Endometrial microvascular endothelial cells (primary cell): Measurements from ENCODE around the gene NHEJ1. TPM values are rescaled to one million over a fixed set of nuclear protein-coding genes. Genes with fewer than 3 reads are reported as not detected.

Source experiments
- in situ Hi-C: cut with HindIII; loops from 2 replicates; pipeline ENCODE4 v1.10.0; 2017; ENCODE audit warnings: low sequenced_read_pairs, low pct_unique_long_range_greater_than_20kb; ENCODE audit errors: inconsistent ontology term
- total RNA-seq: library from RNA; depleted of rRNA; stranded (reverse); fragments of >200 nt; gene quantifications from one replicate; pipeline ENCODE4 v1.2.3, GENCODE V29; 2015; ENCODE audit errors: inconsistent ontology term

The NHEJ1 gene
- total RNA-seq, 1 donor from 2014 or later = 25.8 TPM

DNA sequence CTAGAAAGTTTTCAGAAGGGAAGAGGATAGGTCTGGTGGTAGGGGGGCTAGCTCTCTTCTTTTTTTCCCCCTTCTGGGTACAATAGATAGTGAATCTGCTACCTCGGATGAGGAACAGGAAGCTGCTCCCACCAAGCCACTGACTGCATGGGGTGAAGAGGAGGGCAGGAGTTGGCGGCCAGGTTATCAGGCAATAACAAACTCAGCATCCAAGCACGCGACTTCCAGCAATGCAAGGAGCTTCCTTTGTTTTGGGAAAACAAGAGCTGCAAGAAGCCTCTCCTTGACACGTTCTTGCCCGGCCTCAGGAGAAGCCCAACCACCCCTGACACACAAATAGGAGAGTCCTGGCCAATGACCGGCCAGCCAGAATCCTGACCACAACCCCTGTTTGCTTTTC, 32.2 kb downstream of the NHEJ1 start:
- in situ Hi-C loops = no loop called here

DNA sequence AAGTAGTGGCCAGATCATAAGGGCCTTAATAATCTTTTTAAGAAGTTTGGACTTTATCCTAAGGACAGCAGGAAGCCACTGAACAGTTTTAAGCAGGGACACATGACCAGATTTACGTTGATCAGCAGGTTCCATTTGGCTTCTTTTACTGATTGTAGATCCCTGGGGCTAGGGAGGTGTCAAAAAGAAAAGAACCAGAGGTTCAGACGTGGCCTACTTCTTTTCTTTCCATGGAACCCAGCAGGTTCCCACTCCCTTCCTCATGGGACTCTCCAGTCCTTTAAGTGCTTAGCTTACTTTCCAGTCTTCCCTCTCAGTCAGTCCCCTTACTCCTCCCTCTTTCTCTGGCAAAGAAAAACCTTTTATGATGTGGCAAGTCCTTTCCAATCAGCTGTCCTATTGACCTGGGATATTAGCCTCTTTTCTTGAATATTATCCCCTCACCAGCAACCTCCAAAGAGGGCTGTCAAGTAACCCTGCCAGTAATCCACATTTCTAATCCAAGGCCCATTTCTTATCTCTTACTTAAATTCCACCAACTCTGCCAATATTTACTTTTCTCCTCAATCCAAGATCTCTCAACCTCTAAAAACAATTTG, 33.5 kb downstream of the NHEJ1 start:
- in situ Hi-C loops = no loop called here

DNA sequence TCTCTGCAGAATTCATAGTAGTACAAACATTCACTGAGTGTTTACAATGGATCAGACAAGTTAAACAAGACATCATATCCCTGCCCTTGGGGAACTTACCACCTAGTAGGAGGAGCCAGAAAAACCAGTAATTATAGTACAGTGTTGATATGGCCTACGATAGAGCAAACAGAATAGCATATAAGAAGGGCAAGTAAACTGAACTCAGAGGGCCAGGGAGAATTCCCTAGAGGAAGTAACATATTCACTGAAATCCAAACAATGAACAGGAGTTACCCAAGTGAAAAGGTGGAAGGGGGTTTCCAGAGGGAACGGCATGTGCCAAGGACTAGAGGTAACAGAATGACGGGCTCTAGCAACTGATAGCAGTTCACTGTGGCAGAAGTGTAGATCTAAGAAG, 34.1 kb downstream of the NHEJ1 start:
- in situ Hi-C loops = no loop called here

DNA sequence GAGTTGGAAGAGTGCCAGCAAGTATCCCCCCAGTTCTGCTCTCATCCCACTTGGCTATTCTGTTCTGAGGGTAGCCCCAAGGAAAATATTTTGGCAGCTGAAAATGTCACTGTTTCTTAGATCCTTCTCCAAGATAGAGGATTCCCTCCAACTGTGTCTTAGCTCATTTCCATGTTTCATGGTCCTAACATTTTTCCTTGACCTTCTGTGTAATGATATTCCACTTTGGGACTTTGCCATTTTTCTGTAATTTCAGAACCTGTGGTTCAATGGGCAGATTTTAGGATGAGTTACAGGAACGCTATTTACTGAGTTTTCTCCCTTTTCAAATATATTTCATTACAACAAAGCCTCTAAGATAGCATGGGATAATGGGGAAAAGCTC, 34.7 kb downstream of the NHEJ1 start:
- in situ Hi-C loops = no loop called here

DNA sequence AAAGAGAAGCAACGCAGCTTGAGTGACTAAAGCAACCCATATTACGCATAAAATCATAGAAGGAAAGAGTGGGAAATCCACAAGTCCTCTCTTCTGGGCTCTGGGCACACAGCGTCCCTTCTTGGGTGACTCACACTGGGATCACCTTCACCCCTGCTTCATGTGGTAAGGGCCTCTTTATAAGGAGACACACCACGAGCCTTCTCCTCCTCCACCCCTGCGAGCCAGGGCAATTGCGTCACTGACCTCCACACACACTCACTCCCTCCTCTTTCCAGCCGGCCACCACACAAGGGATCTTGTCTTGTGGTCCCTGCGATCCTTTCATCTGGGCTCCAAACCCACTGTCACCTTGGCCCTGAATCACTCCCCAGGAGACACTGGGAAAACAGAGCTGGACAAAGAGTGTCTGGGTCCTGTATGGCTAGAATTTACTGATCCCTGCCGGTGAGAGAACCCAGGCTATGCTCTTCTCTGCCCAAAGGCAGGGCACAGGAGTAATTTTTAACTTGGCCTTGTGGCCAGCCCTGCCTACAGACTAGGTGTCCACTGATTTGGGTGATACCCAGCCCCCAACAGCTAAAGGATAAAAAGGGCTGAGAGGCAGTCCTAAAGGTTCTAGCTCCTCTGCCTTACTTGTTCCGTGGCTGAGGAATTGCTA, 35.3 kb downstream of the NHEJ1 start:
- in situ Hi-C loops = no loop called here

DNA sequence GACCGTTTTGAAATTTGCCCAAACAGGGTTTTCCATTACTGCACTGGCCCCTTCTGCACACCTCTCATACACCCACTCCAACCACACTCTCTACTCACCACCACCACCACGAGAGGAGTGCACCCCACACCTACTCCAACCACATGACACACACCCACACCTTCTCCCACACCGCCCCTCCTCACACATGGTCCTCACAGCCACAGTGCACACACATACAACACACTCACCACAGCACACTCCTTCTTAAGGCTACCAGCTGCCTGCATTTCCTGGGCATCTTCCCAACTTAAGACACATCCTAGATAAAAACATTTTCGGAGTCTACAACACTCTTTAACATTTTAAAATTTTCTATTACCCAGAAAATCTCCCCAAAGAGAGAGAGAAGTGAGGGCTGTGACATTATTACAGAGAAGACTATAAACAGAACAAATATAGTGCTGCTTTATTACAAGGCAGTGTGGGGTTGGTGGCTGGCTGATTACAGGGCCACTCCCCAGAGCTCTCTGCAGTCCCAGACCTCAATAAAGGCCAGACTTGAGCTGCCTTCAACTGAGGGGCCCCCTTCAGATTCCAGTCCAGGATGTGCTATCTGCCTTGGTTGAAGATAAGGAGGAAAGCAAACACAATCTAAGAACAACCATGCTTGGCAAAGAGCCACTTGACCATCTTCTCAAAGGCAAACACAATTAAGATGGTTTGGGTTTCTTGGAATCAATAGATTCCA, 36.1 kb downstream of the NHEJ1 start:
- in situ Hi-C loops = no loop called here

DNA sequence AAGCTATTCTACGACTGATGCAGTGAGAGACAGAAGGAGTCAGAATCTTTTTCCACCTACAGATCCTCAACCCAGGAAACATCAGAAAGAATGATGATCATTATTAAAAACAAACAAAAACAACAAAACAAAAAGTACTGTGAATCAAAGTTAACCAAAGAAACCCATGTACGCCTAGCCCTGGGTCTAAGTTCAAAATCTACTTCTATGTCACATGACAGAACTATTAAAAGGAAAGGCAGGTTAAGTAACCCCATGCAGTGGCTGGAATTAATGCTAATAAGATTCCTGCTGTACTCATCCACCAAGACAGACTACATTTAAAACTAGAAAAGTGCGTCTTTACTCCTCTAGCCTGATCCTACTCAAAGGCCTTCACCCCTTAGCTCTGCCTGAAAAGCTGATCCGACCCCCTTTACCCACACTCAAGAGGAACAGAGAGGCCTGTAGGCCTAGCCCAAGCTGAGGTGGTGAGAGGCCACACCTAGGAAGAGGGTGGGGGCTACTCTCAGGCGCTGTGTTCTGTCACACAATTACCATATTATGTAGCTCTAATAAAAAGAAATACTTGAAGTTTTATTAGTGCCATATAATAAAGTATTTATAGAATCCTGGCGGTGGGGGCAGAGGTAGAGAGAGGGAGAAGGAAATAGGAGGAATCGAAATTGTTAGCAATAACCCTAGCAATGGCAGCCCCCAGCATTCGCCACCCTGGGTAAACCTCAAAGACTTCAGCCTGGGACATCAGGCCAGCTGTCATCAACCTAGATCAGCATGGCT, 37.1 kb downstream of the NHEJ1 start:
- in situ Hi-C loops = no loop called here

DNA sequence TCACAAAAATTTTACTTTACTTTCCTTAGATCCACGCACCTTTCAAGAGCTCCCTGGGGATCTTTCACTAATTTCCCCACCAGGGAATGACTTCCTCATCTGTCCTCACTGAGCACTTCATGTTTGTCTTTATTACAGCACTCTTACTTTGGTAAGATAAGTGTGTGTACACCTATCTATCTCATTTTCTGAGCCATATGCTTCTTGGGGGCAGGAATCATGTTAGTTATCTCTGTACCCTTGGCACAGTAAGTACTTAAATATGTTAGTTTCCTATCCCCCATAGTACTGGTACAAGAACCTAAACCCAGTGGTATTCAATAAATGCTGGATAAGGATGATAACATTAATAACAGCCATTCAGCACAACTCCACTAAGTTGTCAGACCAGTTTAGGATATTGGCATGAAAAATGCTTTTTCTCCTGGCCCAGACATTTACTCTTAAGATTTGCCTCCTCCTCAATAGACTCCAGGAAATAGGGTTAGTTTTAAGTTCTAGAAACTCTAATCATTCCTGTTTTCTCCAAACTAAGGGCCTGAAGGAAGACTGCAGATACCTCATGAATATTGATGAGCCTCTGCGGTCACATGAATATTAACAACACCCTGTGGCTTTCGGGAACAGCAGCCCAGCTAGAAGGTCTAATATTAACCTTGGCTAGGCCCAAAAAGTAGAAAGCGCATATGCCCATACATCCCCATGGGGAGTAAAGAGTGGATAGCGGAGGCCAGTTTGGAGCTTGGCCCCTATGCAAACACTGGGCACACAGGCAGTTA, 38.2 kb downstream of the NHEJ1 start:
- in situ Hi-C loops = no loop called here

DNA sequence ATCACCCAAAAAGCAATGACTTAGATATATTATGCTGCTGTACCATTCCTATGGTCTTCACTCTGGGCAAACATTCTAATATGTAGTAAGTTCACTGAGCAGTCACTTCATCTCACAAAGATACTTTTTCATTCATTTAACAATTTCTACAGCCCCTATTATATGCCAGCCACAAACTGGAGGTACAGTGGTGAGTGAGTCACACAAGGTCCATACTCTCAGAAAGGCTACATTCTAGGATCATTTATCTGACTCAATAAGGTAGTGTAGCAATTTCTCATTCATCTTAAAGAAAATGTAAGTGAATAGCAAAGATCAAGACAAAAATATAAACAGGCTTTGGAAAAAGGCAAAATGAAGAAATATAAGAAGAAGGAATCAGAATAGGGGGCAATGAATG, 40.5 kb downstream of the NHEJ1 start:
- in situ Hi-C loops = no loop called here

DNA sequence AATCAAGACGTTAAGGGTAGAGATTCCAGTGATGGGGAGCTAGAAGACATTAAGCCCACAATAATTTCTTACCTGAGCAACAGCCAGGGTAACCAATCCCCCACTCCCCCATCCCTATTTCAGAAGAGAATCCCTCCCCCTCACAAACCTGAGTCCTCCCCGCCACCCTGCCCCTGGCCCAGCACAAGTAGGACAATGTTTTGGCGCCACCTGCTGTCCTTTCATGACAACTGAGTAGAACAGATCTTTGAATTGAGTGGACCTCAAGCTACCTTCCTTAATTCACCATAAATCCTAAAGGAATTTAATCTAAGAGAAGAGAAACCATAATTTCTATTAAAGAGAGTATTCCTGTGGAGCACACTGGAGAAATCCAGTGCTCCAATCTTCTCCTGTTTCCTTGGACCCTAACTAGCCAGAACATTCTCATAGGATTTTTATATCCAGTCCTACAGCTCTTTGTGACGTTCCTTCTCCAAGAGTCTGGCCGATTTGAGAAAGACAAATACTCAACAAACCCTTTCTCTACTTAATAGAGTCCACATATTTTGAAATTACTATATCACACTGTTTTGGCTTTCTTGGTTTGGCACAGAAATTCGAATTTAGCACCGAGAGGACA, 41.1 kb downstream of the NHEJ1 start:
- in situ Hi-C loops = no loop called here

DNA sequence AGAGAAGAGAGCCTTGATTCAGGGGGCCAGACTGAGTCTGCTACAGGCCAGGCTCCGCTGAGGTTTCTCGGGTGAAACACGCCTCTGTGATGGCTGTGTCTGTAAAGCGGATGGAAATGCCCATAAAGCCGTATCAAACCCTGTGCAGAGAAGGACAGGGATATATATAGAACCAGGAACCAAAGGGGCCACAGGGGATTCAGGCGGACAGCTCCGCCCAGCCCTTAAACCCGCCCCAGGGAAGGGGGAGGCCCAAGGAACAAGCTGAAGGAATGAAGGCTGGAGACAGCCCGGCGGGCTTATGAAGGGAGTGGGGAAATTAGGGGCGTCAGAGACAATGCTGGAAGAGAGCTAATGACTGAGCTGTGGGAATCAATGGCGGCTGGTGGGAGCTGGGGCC, 42.1 kb downstream of the NHEJ1 start:
- in situ Hi-C loops = no loop called here

DNA sequence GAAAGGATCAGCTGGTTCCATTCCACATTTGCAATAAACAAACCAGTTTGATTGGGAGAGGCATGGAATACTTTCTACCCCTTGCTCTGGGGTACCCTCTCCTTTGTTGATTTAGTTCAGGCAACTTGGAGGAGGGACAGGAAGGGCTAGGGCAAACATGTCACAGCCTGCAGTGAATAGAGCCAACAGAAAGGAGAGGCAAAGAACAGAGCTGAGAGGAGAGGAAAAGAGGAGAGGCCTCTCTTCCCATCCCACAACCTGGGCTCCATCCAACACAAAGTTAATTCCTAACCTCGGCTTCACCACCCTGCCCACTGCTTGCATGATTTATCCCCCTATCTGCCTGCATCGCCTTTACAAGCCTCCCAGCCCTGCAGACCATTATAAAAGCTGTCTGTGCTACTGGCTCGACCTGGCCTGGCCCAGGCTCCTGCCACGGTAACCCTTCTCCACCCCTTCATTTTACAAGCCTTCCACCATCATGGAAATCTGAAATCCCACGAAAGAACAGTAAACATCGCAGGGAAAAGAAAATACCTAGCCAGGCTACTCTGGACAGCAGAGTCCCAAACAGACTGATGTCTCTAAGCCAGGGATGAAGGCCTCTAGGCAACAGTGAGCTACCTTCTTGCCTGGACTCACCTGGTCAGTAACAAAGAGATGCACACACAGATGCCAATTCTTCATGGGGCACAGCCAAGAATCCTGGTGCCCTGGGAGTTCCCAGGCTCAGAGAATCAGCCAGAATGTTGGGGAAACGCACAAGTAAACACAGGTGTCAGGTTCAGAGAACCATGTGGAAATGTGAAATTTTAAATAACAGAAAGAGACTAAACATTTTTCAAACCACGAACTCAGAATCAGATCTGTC, 43.6 kb downstream of the NHEJ1 start:
- in situ Hi-C loops = no loop called here

DNA sequence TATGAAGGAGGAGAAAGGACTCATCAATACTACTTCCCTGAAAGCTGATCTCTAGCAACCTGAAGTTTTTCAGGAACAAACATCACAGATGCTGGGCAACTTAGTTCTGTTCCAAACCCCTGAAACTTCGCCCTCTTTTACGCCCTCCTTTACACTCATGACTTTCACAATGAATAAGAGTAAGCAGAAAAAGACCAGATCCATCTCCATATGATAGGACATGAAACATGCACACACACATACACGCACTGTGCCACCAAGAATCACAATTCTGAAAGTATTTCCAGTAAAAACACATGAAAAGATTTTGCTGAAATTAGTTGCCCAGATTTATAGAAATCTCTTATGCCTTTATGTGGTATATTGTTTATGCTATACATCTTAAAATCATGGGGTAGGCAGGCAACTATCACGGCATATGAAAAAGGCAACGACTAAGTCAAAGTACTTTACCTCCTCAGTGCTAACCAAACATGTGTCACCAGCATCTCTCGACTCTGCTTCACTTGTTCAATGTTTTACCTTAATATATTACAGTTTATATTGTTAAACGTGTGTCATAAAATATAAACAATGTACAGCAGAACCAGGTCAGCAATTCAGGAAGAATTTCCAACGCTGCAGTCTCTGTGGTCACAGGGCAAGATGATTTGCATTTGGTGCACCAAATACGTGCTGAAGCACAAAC, 47.8 kb downstream of the NHEJ1 start:
- in situ Hi-C loops = no loop called here

DNA sequence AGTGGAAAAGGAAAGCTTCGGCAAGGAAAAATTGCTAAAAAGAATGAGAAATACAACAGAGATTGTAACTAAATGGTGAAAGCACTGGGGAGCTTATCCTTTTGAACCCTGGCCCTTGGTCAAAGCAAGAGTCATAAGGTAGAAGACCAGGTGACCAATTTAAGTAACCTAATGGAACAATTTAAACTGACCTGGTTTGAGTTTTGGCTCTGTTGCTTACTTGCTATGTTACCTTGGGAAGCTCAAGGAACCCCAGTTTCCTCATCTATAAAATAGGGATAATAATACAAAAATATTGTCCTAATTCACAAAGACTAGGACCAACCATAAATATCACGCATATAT, 48.6 kb downstream of the NHEJ1 start:
- in situ Hi-C loops = no loop called here

DNA sequence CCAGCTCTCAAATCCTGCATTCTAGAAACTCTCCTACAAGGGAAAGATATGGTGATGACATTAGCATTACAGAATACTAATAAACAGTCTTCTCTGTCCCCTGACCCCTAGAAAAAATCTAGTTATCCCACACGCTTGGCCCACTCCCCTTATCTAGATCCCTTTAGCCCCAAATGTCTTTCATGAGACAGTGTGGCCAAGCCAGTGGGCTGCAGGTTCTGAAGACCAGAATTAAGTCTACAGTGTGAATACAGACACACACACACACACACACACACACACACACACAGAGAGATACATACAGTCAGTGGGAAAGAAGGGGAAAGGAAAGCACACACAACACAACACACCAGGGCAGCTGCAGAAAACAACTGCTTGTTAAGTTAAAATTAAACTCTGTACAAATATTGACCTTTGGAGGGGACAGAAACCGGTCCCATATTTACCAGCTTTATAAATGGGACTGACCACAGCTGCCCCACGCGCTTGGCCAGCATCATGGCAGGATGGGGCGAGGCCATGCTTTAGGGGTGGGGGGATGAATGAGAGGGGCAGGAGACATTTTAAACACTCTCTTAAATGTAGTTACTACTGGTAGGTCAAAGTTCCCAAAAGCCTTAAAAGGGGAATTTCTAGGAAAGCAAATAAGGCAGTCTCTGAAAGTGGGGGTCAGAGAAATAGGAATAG, 49.1 kb downstream of the NHEJ1 start:
- in situ Hi-C loops = no loop called here

DNA sequence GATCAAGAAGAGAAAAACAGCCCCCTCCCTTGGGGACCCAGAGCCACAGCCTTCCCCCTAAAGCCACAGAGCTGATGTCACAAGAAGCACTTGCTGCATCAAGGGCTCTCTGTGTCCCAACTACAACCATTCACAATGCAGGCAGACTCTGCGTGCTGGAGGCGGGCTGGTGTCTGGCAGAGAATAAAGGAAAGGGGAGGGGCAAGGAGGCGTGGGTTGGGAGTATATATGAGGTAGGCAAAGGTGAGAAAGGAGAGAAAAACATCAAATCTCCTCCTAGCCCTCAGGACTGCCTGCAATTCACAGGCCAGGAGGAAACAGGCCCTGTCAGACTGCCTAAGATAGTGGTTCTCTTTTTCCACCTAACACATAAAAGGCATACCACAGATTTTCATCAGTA, 51.1 kb downstream of the NHEJ1 start:
- in situ Hi-C loops = no loop called here

DNA sequence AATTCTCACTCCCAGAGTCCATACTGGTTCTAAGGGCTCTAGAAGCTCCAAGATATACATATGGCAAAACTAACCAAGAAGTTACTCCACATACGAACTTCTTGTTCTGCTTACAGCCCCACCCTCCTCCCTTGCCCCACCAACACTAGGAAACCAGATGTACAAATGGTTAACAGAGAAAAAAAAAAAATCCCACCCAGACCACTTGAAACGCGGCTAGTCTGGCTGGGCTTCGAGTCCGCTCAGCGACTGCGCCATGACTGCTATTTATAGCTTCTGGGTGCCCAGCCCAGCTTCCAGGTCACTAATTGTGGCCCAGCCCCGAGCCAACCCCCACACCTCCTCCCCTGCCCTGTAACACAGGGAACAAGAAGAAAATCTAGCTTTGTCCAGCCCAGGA, 52.9 kb downstream of the NHEJ1 start:
- in situ Hi-C loops = no loop called here
